Measurements from ENCODE around the gene PTAFR.
A peak's percentile ranks its signal among the peaks of the same experiment; 100 is the strongest.
"Not testable (repeated sequence)": the region's sequence is repeated elsewhere in the genome, so short reads cannot be mapped to it uniquely, and the experiment has no call there.

Gene PTAFR

DNA sequence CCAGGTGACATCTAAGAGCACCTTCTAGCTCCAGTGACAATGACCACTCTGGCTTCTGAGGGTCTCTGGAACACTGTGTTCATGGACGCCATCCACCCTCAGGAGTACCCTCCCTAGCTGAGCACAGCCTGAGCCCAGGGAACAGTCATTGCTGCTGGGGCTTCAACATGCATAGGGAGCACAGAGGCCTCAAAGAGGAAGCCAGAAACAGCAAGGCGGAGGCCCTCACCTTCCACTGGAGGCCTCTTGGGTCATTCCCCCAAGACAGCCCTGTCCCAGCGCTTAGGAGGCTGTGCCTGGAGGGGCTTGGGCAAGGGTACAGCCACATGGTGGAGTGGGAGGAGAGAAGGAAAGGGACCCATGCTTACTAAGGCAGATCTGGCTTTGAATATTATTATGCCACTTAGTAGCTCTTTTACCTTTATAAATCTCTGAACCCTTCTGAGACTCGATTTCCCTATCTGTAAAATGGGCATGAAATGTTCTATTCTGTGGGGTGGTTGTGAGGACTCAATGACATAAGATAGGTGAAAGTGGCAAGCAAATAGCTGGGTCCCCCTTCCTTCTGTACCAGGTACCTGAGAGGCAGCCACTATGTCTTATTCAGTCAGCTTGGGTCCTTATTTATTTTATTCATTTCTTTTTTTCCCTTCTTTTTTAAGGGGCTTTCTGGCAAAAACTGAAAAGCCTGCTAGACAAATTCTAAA, 32.8 kb downstream of the PTAFR start:
- DNase-seq, result no peak

DNA sequence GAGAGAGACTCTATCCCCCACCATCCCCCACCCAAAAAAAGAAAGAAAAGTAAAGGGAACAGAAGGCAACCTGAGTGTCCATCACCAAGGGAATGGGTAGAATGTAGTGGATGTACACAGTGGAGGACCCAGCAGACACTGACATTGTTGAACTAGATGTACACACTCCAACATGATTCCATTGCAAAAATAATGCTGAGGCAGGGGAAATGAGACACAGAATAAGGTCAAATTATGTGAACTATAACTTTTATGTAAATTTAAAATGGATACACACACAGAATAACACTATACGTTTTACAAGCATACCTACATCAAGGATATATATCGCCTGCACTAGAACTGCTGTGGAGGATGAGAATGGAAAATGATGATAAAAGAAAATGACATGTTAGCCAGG, 34.8 kb downstream of the PTAFR start:
- DNase-seq, result no peak

DNA sequence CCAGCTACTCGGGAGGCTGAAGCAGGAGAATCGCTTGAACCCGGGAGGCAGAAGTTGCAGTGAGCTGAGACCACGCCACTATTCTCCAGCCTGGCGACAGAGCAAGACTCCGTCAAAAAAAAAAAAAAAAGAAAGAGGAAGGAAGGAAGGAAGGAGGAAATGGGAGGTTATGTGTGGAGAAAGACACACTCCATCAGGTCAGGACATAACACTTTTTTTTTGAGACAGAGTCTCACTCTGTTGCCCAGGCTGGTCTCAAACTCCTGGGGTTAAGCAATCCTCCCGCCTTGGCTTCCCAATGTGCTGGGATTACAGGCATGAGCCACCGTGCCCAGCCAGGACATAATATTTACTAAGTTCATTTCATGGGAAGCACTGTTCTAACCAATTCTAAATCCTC, 36.6 kb downstream of the PTAFR start:
- DNase-seq, result not testable (repeated sequence)

DNA sequence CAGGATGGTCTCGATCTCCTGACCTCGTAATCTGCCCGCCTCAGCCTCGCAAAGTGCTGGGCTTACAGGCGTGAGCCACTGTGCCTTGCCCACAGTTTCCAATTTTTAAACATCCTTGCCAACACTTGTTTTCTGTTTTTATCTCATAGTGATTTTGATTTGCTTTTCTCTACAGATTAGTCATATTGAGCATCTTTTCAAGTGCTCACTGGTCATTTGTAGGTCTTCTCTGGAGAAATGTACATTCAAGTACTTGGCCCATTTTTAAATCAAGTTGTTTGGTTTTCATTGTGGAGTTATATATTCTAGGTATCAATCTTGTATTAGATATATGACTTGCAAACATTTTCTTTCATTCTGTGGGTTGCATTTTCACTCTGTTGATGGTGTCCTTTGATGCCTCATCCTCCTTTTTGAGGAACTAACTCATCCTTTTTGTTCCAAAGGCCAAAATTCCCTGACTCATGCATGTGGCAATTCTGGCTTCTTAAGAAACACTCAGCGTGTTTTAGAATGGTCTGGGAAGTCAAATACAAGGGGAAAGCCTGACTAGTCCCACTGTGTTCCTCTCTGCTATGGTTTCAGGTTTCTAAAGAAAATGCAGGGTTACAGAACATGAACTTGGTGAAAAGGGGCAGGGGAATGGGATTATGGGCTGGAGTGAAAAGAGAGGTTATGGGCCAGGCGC, 37.3 kb downstream of the PTAFR start:
- no peak for DNase-seq

DNA sequence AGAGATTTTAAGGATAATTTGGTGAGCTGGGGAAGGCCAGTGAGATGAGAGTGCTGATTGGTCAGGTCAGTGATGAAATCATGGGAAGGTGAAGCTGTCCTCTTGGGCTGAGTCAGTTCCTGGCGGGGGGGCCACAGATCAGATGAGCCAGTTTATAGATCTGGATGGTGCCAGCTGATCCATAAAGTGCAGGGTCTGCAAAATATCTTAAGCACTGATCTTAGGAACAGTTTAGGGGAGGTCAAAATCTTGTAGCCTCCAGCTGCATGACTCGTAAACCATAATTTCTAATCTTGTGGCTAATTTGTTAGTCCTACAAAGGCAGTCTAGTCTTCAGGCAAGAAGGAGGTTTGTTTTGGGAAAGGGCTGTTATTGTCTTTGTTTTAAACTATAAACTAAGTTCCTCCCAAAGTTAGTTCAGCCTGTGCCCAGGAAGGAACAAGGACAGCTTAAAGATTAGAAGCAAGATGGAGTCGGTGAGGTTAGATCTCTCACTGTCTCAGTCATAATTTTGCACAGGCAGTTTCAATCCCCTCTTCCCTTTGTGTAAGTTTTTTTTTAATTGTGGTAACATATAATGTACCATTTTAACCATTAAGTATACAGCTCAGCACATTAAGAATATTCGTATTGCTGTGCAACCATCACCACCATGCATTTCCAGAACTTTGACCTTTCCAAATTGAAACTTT, 39.4 kb downstream of the PTAFR start:
- no peak for DNase-seq

DNA sequence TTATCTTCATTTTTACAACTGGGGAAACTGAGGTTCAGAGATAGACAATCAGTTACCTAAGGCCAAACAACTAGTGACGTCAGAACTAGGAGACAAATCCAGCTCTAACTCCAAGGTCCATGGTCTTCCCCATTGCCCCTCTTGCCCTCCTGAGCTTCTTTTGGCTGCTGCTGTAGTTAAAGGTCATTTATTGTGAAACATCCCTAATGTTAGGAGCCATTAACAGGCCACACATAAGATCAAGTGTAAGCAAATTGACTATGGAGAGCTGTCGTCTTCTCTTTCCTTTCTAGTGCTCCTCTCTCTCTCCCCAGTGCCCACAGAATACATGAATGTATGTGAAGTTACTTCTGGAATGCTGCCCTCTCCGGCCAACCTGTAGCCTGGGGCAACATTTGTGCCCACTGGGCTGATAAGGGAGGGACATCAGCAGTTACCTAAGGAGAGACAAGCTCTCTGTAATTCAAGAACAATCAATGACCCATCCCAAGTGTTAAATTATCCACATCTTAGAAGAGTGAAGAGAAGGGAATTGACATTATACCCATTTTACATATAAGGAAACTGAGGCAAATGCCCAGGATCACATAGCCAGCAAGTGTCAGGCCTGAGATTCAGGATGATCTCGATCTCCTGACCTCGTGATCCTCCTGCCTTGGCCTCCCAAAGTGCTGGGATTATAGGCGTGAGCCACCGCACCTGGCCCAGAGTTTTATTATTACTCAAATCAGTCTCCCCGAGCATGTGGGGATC, 40.1 kb downstream of the PTAFR start:
- DNase-seq, result no peak

DNA sequence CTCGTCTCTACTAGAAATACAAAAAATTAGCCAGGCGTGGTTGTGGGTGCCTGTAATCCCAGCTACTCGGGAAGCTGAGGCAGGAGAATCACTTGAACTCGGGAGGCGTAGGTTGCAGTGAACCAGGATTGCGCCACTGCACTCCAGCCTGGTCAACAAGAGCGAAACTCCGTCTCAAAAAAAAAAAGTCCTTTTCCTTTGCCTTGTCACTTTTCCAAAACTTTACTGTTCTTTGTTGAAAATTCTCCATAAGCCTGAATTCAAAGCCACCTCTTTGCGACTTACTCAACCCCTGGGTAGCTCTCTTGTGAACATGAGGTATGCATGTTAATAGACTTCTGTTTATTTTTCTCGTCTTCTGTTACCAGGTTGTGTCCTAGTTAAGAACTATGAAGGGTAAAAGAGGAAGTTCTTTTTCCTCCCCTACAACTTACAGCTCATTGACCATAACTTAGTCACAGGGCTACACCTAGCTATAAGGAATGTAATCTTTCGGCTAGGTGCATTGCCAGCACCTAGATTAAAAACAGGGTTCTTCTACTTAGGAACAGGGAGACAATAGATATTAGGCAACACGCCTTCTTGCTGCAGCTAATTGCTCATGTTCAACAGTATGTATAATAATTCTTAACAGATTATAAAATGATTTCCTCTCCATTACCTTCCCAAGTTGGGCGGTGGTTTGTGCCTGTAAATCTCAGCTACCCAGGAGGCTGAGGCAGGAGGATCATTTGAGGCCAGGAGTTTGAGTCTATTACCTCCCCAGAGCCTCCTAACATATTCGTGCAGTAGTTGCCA, 40.9 kb downstream of the PTAFR start:
- DNase-seq, result no peak

DNA sequence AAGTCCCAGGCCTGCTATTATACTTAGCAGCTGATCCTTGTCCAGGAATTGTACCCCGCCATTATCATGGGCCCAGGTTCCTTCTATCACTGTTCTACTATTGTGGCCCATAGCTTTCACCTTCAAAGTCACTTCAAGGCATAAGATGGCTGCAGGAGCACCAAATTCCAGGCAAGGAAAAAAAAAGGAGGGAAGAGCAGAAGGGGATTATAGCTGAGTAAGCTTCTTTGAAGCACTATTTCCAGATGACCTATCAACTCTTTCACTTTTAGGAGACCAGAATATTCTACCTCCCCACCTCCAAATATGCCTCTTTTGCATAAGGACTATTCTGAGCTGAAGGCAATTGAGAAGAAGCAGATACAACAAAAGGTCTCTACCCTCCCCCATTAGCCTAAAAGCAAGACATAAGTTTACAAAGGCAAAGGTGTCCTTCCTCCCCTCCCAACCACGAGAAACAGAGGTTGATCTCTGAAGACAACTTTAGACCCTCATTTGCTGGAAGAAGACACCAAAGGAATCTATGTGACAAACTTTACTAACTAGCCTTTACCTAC, 41.8 kb downstream of the PTAFR start:
- no peak for DNase-seq

DNA sequence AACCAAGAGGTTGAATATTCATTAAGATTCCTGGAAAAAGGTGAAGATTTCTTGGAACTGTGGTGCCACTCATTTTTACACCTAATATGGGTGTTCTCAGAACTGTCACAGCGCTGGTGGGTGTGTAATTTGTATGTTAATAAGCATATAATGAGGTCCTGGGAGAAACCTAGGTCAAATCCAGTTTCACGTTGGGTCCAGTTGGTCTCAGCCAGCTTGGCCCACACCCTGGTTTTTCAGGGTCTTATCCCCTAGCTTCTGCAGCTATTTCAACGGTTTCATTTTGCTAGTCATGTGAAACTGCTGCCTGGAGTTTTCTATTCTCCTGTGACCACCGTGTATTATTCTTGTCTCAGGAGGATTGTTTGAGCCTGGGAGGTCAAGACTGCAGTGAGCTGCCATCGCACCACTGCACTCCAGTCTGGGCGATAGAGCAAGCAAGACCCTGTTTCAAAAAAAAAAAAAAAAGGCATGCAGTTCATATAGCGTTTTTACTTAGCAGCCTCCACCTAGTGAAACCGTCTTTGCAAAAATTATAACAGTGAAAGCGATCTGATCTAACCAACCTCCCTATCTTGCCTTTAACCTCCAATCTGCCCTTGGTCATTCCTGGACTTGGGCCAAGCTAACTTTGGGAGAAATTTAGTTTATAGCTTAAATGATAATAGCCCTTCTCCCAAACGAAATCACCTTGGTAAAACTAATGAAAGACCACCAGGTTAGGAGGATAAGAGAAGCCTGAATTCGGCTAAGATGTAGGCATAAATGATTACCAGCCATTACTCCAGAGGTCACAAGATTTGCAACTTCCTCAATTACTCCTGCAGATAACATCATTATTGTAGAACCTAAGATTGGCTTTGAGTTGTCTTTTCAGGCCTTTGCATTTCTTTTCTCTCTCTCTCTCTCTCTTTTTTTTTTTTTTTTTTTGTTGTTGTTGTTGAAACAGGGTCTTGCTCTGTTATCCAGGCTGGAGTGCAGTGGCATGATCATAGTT, 44.0 kb downstream of the PTAFR start:
- DNase-seq, result no peak

DNA sequence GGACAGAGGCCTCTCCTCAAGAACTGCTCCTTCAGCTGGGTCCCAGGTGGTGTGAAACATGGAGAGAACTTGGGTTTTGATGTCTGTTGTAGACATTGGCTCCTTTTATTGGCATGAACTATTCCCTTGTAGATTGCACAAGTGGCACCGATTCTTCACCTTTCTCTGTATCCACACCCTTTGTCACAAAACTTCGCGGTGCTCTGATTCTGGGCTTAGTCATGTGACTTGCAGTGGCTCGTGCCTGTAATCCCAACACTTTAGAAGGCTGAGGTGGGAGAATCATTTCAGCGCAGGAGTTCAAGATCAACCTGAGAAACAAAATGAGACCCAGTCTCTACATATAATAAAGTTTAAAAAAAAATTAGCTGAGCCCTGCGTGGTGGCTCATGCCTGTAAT, 45.6 kb downstream of the PTAFR start:
- DNase-seq, result no peak

DNA sequence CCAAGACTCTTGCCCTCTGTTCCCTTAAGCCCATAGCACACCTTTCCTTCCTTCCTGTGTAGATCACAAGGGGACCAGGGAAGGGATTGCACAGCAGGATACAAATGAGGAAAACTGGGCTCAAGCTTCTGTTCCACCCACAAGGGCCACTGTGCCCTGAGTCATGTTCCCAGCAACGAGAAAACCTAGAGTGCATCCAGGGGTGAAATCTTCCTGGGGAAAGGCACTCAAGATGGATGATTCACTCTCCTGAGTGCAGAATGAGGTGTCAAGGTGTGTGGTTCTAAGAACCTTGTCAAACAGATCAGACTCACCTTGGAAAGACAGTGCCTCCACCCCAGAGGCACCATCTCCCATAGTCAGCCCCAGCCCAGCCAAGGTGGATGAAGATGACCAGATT, 47.3 kb downstream of the PTAFR start:
- DNase-seq, result peak; percentile 35

DNA sequence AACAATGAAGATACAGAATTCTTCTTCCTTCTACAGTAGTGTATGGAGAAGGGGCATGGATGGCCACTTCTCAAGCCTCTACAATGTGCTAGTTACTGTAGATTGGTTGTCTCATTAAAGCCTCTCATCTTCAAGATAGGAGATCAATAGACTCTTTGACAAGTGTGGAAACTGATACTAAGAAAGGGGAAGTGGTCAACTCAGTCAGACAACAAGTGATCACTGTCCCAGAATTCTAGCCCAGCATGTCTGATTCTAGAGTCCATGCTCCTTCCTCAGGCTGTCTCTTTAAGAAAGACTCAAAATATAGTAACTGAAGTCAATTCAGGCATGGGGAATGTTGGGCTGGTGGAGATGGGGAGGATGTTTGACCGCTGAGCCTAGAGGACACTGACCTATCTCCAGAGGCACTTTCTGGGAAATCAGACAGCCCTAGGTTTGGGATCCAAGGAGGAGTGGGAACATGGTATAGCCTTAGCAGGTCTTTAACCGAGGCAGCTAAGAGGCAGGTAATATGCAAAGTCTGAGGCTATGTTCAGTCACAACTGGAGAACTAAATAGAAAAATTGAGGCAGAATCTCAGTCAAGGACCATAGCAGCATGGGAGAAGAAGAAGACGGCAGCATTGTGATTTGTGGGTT, 48.8 kb downstream of the PTAFR start:
- DNase-seq, result no peak

DNA sequence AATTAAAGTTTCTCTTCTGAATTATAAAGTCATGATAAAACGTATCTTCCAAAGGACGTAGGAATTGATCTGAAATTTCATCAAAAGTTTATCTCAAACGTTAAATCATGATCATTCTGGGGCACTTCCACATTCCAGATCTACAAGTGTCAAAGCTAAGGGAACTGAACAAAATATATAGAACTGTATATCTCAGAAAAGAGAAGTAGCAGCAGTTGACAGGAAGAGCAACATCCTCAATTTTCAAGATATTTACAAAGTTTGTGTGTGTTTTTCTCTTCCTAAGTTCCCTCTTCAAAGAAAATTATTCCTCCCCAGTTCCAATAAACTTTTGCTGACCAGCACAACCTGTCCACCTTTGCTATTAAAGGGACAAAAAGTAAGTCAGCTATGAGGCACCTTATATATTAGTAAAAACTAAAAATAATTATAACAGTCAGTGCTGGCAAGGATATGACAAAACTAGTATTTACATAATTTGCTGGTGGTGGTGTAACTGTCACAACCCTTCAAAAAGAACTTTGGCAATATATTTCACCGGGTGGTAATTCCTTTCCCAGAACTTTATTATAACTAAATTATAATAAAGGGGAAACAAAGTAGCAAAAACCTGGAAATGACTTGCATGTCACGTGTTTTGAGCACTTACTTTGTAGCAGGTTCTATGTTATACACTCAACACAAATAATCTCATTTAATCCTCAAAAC, 49.6 kb downstream of the PTAFR start:
- DNase-seq, result no peak

DNA sequence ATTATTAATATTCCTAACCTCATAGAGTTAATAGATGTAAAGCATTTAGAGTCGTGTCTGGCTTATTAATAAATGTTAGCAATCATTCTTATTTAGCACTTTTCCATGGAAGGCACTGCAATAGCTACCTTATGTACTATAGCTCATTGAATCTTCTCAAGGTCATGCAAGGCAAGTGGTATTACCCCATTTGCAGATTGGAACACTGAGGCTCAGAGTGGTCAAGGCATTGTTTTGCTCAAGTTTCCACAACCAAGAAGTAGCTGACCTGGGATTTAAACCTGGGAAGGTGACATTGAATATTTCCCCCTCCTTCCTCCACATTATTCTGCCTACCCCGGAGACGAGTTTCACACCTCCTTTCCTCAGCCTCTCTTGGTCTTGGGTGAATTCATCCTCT, 50.3 kb downstream of the PTAFR start:
- no peak for DNase-seq

DNA sequence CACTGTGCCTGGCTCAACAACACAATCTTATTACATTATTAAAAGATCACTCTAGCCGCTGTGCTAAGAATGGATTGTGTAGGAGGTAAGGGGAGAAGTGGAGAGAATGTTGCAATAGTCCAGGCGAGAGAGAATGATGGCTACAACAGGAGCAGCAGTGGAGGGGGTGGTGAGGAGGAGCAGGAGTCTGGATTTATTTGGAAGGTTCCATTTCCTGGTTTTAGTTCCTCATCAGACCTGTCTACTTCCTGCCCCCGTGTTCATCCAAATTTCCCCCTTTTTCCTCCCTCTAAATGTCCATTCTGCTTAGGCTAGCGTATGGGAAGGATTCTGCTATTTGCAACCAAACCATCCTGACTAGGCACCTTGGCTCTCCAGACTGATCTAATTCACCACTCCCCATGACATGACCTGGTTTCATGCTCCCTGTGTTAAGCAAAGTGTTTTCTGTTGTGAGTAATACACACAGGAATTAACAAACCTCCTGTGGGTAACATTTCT, 53.0 kb downstream of the PTAFR start:
- DNase-seq, result no peak

DNA sequence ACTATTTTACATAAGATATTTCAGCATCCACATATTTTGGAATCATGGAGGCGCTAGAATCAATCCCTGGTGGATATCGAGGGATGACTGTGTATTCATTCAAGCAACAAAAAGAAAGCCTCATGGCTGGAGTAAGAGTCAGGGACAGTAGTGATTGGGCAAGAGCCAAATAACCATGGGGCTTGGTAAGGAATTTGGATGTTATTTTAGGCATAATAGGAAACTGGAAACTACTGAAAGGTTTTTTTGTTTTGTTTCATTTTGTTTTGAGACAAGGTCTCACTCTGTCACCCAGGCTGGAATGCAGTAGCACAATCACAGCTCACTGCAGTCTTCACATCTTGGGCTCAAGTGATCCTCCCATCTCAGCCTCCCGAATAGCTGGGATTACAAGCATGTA, 54.3 kb downstream of the PTAFR start:
- no peak for DNase-seq

DNA sequence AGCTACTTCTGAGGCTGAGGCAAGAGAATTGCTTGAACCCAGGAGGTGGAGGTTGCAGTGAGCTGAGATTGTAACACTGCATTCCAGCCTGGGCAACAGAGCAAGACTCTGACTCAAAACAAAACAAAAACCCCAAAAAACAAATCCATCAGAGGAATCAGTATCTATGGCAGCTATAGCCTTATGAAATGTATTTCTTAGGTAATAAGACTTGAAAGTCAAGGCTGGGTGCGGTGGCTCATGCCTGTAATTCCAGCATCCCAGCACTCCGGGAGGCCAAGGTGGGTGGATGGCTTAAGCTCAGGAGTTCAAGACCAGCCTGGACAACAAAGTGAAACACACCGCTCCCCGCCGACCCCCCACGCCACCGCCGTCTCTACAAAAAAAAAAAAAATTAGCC, 56.9 kb downstream of the PTAFR start:
- no peak for DNase-seq

DNA sequence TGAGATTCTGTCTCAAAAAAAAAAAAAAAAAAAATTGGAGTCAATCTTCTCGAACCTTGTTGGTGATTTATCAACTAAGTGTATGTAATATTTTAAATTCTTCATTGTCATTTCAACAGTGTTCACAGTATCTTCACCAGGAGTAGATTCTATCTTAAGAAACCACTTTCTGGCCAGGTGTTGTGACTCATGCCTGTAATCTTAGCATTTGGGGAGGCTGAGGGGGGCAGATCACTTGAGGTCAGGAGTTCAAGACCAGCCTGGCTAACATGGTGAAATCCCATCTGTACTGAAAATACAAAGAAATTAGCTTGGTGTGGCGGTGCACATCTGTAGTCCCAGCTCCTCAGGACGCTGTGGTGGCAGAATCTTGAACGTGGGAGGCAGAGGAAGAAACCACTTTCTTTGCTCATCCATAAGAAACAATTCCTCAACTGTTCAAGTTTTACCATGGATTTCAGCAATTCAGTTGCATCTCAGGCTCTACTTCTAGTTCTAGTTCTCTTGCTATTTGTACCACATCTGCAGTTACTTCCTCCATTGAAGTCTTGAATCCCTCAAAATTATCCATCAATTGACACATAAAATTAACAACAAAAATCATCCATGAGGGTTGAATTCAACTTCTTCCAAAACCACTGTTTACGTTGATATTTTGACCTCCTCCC, 57.7 kb downstream of the PTAFR start:
- no peak for DNase-seq

DNA sequence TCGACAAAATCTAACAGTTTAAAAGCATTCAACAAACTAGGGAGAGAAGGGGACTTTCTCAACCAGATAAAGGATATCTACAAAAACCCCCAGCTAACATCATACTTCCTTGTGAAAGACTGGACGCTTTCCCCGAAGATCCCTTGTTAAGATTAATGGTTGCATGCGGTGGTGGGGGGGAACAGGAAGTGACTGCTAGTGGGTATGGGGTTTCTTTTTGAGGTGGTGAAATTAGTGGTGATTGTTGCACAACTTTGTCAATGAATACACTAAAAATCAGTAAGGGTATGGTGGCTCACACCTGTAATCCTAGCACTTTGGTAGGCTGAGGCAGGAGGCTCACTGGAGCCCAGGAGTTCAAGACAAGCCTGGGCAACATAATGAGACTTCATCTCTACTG, 61.2 kb downstream of the PTAFR start:
- DNase-seq, result no peak
